NT2/D1 (cell line): ENCODE data around the gene GADL1.
A peak's percentile ranks its signal among the peaks of the same experiment; 100 is the strongest.

ENCODE experiments used
- DNase-seq: peaks from one replicate; pipeline ENCODE4 v3.0.0-alpha.2; 2011; ENCODE audit warnings: low read depth, low spot score
- H3K27me3 ChIP-seq: 2 replicates; pipeline ENCODE4 v1.6.0; 2011; ENCODE audit warnings: mild to moderate bottlenecking; ENCODE audit not compliant: insufficient read length, insufficient read depth
- H3K36me3 ChIP-seq: 2 replicates; pipeline ENCODE4 v1.6.1; 2011; ENCODE audit warnings: mild to moderate bottlenecking, low read length, mixed read lengths; ENCODE audit not compliant: insufficient read depth, insufficient read length
- H3K4me1 ChIP-seq: 2 replicates; pipeline ENCODE4 v1.5.1; 2011; ENCODE audit not compliant: insufficient read depth, insufficient read length
- H3K4me3 ChIP-seq: 2 replicates; pipeline ENCODE4 v1.5.1; 2011; ENCODE audit warnings: low read depth; ENCODE audit not compliant: insufficient read length
- H3K9ac ChIP-seq: 2 replicates; pipeline ENCODE4 v1.6.0; 2011; ENCODE audit warnings: low read depth; ENCODE audit not compliant: insufficient read length
- H3K9me3 ChIP-seq: 2 replicates; pipeline ENCODE4 v1.5.1; 2011; ENCODE audit warnings: mild to moderate bottlenecking, low read length; ENCODE audit not compliant: insufficient read depth
- SUZ12 ChIP-seq: IDR thresholded peaks from 2 replicates; pipeline ENCODE4 v1.6.1; 2011; ENCODE audit not compliant: insufficient read length, insufficient read depth; ENCODE audit errors: extremely low read depth
- YY1 ChIP-seq: IDR thresholded peaks from 2 replicates; pipeline ENCODE4 v1.6.1; 2011; ENCODE audit not compliant: insufficient read length, insufficient read depth
- ZNF274 ChIP-seq: IDR thresholded peaks from 2 replicates; pipeline ENCODE4 v1.6.1; 2011; ENCODE audit warnings: mild to moderate bottlenecking, low read depth, low read length

GADL1 gene

DNA sequence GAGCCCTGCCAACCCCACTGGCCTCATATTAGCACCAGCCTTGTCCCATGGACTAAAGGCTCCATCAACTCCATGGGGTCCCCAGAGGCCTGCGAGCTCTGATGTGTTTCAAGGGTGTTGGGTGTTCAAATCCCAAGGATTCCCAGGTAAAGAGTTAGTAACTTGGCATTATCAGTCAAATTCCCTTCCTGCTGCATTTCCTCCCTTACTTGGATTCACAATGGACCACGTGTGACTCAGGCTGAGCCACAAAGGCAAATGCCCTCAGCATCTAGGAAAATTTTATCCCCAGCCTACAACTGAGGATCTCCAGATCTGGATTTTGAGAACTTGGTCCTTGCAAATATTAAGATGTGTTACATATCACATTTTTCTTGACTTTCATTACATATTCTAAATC, 58.8 kb downstream of the GADL1 start:
- no peaks in the 10 kb centered on the region for H3K9me3 ChIP-seq

DNA sequence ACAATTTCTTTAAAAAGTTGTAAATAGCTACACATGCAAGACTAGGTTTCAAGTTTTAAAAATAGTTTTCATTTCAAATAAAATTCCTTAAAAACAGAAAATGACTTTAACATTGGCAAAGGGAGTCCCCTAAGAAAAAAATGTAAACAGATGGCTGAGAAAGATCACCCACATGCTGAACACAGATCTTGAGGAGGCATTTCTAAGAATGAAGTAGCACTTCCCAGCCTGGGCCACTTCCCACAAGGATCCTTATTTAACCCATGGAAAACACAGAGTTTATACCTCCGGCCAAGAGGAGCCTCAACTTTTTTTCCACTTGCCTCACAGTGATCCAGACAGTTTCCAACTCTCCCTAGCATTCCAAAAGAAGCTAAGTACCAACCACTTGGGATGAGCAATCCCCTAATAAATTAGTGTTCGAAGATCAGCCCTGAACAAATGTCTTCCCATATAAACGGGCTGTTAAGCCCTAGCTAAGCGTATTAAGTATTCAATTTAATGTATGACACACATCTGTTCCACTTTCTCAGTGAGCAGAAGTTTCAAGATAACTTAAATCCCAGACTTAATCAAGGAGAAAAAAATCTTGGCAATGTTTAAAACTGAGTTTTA, 61.4 kb downstream of the GADL1 start:
- Histone ChIP-seq H3K9ac (no peak overlapping the region), H3K4me3 (no peak overlapping the region), H3K9me3 (no peaks in the 10 kb centered on the region), H3K27me3 (no peaks in the 10 kb centered on the region), H3K36me3 (no peaks in the 10 kb centered on the region), H3K4me1 (no peaks in the 10 kb centered on the region)
- TF ChIP-seq ZNF274 (no peak), SUZ12 (no peak), YY1 (no peak)
- DNase-seq, result no peak

More for the DNA sequence above, 58.8 kb downstream of the GADL1 start:
- no peaks in the 10 kb centered on the region for H3K36me3 ChIP-seq
- H3K4me3 ChIP-seq, result no peak overlapping the region
- no peak overlapping the region for H3K9ac ChIP-seq
- H3K27me3 ChIP-seq, result no peaks in the 10 kb centered on the region
- TF ChIP-seq ZNF274 (no peak), SUZ12 (no peak), YY1 (no peak)
- H3K4me1 ChIP-seq, result no peaks in the 10 kb centered on the region
- DNase-seq, result peak; percentile 23

DNA sequence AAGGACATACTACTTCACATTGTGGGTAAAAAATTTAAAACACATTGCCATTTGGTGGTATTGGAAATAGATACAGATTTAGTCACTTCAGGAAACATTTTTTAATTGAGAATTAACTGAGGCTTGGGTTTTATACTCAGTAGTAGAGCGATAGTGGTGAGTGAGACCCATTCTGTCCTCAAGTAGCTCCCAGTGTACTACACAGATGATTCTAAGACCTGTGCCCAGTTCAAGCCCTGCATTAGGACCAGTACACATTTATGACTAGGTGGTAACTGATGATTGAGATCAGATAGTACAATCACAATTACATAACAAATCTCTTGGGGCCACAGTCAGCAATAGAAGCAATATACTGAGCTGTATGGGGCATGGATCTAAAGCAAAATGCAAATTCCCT, 67.4 kb downstream of the GADL1 start:
- Histone ChIP-seq H3K4me1 (no peaks in the 10 kb centered on the region), H3K4me3 (no peak overlapping the region), H3K9ac (no peak overlapping the region), H3K9me3 (no peaks in the 10 kb centered on the region), H3K36me3 (no peaks in the 10 kb centered on the region), H3K27me3 (no peaks in the 10 kb centered on the region)
- TF ChIP-seq SUZ12, result no peak
- no peak for DNase-seq

DNA sequence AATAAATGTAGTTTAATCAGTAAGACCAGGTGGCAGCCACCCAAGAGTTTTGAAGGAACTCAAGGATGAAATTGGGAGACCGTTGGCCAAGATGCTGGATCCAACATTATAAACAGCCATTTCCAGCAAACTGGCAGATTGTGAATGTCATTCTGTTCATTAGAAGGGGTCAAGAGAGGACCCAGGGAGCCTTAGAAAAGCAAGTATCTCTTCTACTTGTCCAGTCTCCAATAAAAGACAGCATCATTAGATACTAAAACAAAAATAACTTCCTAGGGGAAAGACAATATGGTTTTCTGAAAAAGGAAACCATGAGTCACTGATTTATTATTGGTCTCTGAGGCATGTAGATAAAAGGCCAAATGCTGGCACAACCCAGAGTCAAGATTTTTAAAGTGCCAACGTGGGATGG, 67.9 kb downstream of the GADL1 start:
- no peaks in the 10 kb centered on the region for H3K9me3 ChIP-seq
- H3K36me3 ChIP-seq, result no peaks in the 10 kb centered on the region
- no peaks in the 10 kb centered on the region for H3K4me1 ChIP-seq
- H3K27me3 ChIP-seq, result no peaks in the 10 kb centered on the region
- no peak for DNase-seq
- TF ChIP-seq SUZ12, result no peak
- no peak for TF ChIP-seq YY1
- no peak for TF ChIP-seq ZNF274
- no peak overlapping the region for H3K9ac ChIP-seq
- H3K4me3 ChIP-seq, result no peak overlapping the region

DNA sequence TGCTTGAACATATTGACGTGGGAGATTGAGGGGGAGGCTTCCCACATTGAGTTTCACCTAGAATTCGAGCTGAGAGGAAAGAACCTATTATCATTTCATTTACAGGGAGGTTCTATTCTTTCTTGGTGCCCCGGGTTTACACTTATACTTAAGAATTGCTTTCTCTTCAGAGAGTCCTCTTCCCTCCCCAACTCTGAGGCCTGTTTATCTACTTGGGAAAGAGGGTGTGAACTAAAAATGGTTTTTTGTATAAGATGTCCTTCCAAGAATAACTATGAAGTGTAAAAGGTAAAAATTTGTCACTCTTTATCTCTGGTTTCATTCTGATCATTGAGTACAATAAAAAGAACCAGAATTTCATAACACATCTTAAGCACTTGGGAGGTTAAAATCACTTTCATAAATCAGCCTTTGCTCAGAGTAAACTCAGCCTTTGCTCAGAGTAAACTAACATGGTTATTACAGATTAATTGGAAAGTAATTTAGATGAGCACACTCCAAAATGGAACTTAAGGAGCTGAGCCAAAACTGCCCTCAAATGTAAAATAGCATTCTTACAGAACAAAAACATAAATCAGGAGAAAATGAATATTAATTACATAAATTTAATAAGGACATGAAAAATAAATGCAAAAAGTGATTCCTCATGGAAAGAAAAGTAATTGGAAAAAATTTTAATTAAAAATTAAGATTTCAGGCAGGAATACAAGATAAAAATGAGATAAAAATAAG, 75.2 kb downstream of the GADL1 start:
- DNase-seq, result no peak
- TF ChIP-seq YY1, result no peak
- H3K4me3 ChIP-seq, result no peak overlapping the region
- no peaks in the 10 kb centered on the region for H3K9me3 ChIP-seq
- no peaks in the 10 kb centered on the region for H3K27me3 ChIP-seq
- H3K36me3 ChIP-seq, result no peaks in the 10 kb centered on the region
- no peaks in the 10 kb centered on the region for H3K4me1 ChIP-seq
- H3K9ac ChIP-seq, result no peak overlapping the region

DNA sequence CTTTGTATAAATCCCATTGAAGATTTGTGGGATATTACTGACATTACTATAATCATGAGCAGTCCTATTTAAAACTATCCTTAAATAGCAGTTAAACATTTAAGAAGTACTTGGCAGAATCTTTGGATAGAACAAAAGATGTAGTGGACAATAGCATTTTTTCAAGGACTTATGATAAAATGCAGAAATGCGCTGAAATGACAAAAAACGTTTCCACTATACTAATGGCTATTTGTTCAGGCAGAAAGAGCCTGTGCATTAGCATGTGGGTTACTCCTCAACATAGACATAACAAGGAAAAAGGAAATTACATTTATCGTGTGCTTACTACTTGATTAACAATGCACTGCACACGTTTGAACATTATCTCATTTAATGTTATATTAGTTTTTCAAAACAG, 80.7 kb downstream of the GADL1 start:
- Histone ChIP-seq H3K4me1 (no peaks in the 10 kb centered on the region), H3K27me3 (no peaks in the 10 kb centered on the region), H3K9ac (no peak overlapping the region), H3K4me3 (no peak overlapping the region), H3K9me3 (no peaks in the 10 kb centered on the region), H3K36me3 (no peaks in the 10 kb centered on the region)
- TF ChIP-seq ZNF274 (no peak), SUZ12 (no peak), YY1 (no peak)
- DNase-seq, result no peak

DNA sequence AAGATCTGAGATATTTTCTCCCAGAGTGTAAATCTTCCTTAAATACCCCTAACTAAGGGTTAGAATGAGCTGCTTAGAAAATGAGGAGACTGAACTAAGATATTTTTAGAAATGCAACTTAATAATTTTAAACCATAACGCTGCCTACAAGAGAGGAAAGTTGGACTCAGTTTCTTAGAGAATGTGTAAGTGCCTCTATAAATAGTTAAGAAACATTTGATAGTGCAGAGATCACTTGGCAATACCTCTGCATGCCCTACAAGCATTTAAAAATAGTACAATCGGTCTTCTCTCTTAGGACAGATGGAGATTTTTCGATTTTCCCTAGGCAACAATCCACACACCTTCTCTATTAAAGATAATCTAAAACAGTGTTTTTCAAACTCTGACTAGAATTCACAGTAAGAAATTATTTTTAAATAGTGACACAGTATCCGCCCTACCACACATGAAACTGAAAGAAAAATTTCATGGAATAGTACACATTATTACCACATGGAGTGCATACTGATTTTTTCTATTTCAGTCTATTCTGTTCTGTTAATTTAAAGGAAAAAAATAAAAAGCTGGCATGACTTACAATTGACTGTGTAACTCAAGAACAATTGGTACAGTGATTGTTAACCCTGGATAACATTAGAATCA, 83.2 kb downstream of the GADL1 start:
- H3K4me1 ChIP-seq, result no peaks in the 10 kb centered on the region
- no peaks in the 10 kb centered on the region for H3K9me3 ChIP-seq
- DNase-seq, result no peak
- no peak overlapping the region for H3K9ac ChIP-seq
- no peaks in the 10 kb centered on the region for H3K27me3 ChIP-seq
- H3K36me3 ChIP-seq, result no peaks in the 10 kb centered on the region
- H3K4me3 ChIP-seq, result no peak overlapping the region
- TF ChIP-seq ZNF274 (no peak), YY1 (no peak), SUZ12 (no peak)
